ENCODE results near the gene PTPRM. TPM values are rescaled to one million over a fixed set of nuclear protein-coding genes. Genes with fewer than 3 reads are reported as not detected.

Gene PTPRM
- total and polyA plus RNA-seq, 2 of the 8 experiments (the other 6 are each of a cell fraction or from before 2014, with no cell fraction given) = 4.1 to 7.0 TPM

GRCh38 chr18:7608174-7608550 lies 41.0 kb downstream of the PTPRM start:
- Histone ChIP-seq H2BK12ac (ENCODE audit: low read depth, low read length) (no peak overlapping the region), H2BK120ac (replicated peaks; ENCODE audit: low read depth, low read length) (no peak overlapping the region), H3K27me3 (replicated peaks in 1 of 4; ENCODE audit: control insufficient read depth in 3 of 4, extremely low read depth in 1 of 4, insufficient read depth in 3 of 4, low read length in 3 of 4) (no peaks in the 10 kb centered on the region), H4K8ac (ENCODE audit: extremely low read depth, insufficient read depth, low read length) (no peak overlapping the region), H3K4me3 (ENCODE audit: extremely low read depth in 1 of 4, insufficient read depth in 2 of 4, low read depth in 3 of 4, low read length in 4 of 4) (no peak overlapping the region), H4K20me1 (replicated peaks in 1 of 2; ENCODE audit: control insufficient read depth in 1 of 2, insufficient read depth in 2 of 2, low read length in 2 of 2) (no peaks in the 10 kb centered on the region), H3K79me1 (ENCODE audit: low read depth, low read length) (no peaks in the 10 kb centered on the region), H2AFZ (ENCODE audit: low read length) (no peak overlapping the region), H2AK5ac (ENCODE audit: low read depth, low read length) (no peak overlapping the region), H4K5ac (ENCODE audit: insufficient read length, low read depth, low read length) (no peak overlapping the region), H3K9ac (replicated peaks in 1 of 4; ENCODE audit: extremely low read depth in 1 of 4, low read depth in 3 of 4, low read length in 3 of 4) (no peak overlapping the region), H3K4me1 (replicated peaks in 1 of 4; ENCODE audit: control insufficient read depth in 3 of 4, insufficient read depth in 4 of 4, low read length in 3 of 4) (peaks cover 0 to 15% (median 7%) of the 10 kb centered on the region in 4 experiments; a peak in 6 of 7 replicates), H3K9me3 (ENCODE audit: insufficient read depth in 2 of 2, low read depth in 1 of 2, low read length in 1 of 2) (no peaks in the 10 kb centered on the region), H3K56ac (replicated peaks; ENCODE audit: insufficient read length, low read depth, low read length) (no peak overlapping the region), H3K18ac (ENCODE audit: extremely low read depth, low read length) (no peak overlapping the region), H3K23me2 (ENCODE audit: low read depth, low read length) (no peaks in the 10 kb centered on the region), H3K36me3 (ENCODE audit: control insufficient read depth in 2 of 4, insufficient read depth in 4 of 4, low read length in 3 of 4) (no peaks in the 10 kb centered on the region), H3K14ac (ENCODE audit: insufficient read length) (no peak overlapping the region), H3K27ac (ENCODE audit: low read depth, low read length) (no peak overlapping the region), H2BK20ac (ENCODE audit: low read length) (no peak overlapping the region), H4K91ac (replicated peaks; ENCODE audit: insufficient read length, low read length) (no peak overlapping the region), H3K23ac (ENCODE audit: insufficient read length) (no peak overlapping the region), H3K4ac (replicated peaks; ENCODE audit: insufficient read length, low read depth, low read length) (no peak overlapping the region), H2BK5ac (ENCODE audit: low read depth, low read length) (no peak overlapping the region), H2BK15ac (ENCODE audit: low read length) (no peak overlapping the region), H3K4me2 (ENCODE audit: insufficient read depth in 1 of 2, low read depth in 2 of 2, low read length in 2 of 2) (no peak overlapping the region), H3K79me2 (ENCODE audit: control insufficient read depth in 1 of 2, insufficient read depth in 2 of 2, low read length in 2 of 2) (no peaks in the 10 kb centered on the region)
- ChIA-PET POLR2A (ENCODE audit: partially characterized antibody) (no interaction called here), CTCF (ENCODE audit: partially characterized antibody) (interaction anchor here (1.2 to 2.2 kb wide), 3 partner anchors 10 to 156 kb away, joined by 3 to 5 read pairs (median 5); no protein-coding TSS in a partner anchor)
- no peak for FAIRE-seq
- no peak for DNase-seq (ENCODE audit: low read depth in 1 of 2, low spot score in 2 of 2)
- WGBS, 2 experiments (ENCODE audit: extremely low coverage in 1 of 2, insufficient coverage in 1 of 2, insufficient read length in 1 of 2, insufficient replicate concordance in 2 of 2, low coverage in 1 of 2, low lambda C conversion rate in 2 of 2, missing lambda C conversion rate in 1 of 2) = 81% methylated on average over 1 of the region's 1 CpG; no CpG with 5 or more reads in 1 of the 2 experiments
- TF ChIP-seq ASH2L (IDR thresholded peaks at IDR 0.05; ENCODE audit: low read length) (no peak), SIN3A (conservative IDR thresholded peaks at IDR 0.05 in 1 of 2, IDR thresholded peaks at IDR 0.05 in 1 of 2; ENCODE audit: low read depth in 1 of 2, low read length in 2 of 2) (no peak), MAX (IDR thresholded peaks at IDR 0.05) (no peak), CBX5 (IDR thresholded peaks at IDR 0.05; ENCODE audit: low read depth, low read length) (no peak), YY1 (IDR thresholded peaks at IDR 0.05; ENCODE audit: low read depth, low read length) (no peak), GABPA (IDR thresholded peaks at IDR 0.05; ENCODE audit: borderline replicate concordance, insufficient read depth, low read length) (no peak), TAF7 (optimal IDR thresholded peaks at IDR 0.05; ENCODE audit: borderline replicate concordance, low read depth, low read length) (no peak), CHD2 (IDR thresholded peaks at IDR 0.05; ENCODE audit: low read length) (no peak)
